ENCODE results near the gene LSM14B.

LSM14B gene

GRCh38 chr20:62145688-62146018 lies 23.4 kb downstream of the LSM14B start:
- Histone ChIP-seq H3K4me3 (ENCODE audit: low read depth, low read length, poor library complexity, severe bottlenecking) (no peak overlapping the region), H3K4me1 (ENCODE audit: insufficient read depth, low read length, severe bottlenecking) (peaks cover 28% of the 10 kb centered on the region), H3K27ac (ENCODE audit: low read depth, low read length, poor library complexity, severe bottlenecking) (no peak overlapping the region), H3K9me3 (ENCODE audit: low read length) (no peaks in the 10 kb centered on the region), H3K9me2 (ENCODE audit: low read depth, low read length) (no peaks in the 10 kb centered on the region), H3K27me3 (ENCODE audit: insufficient read depth, low read length) (no peaks in the 10 kb centered on the region), H3K79me2 (ENCODE audit: insufficient read depth, low read length) (peaks cover 22% of the 10 kb centered on the region), H4K20me1 (ENCODE audit: insufficient read depth, low read length) (no peaks in the 10 kb centered on the region), H3K9ac (ENCODE audit: low read length) (no peak overlapping the region), H3F3A (ENCODE audit: insufficient read depth, low read length) (no peaks in the 10 kb centered on the region), H3K36me3 (ENCODE audit: insufficient read depth, low read length) (peaks cover 11% of the 10 kb centered on the region), H2AFZ (ENCODE audit: low read length) (no peak overlapping the region), H3K4me2 (ENCODE audit: low read length) (no peak overlapping the region)
- TF ChIP-seq, protein P1, sequence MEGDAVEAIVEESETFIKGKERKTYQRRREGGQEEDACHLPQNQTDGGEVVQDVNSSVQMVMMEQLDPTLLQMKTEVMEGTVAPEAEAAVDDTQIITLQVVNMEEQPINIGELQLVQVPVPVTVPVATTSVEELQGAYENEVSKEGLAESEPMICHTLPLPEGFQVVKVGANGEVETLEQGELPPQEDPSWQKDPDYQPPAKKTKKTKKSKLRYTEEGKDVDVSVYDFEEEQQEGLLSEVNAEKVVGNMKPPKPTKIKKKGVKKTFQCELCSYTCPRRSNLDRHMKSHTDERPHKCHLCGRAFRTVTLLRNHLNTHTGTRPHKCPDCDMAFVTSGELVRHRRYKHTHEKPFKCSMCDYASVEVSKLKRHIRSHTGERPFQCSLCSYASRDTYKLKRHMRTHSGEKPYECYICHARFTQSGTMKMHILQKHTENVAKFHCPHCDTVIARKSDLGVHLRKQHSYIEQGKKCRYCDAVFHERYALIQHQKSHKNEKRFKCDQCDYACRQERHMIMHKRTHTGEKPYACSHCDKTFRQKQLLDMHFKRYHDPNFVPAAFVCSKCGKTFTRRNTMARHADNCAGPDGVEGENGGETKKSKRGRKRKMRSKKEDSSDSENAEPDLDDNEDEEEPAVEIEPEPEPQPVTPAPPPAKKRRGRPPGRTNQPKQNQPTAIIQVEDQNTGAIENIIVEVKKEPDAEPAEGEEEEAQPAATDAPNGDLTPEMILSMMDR (IDR thresholded peaks at IDR 0.05; ENCODE audit: low read length), result no peak

DNA sequence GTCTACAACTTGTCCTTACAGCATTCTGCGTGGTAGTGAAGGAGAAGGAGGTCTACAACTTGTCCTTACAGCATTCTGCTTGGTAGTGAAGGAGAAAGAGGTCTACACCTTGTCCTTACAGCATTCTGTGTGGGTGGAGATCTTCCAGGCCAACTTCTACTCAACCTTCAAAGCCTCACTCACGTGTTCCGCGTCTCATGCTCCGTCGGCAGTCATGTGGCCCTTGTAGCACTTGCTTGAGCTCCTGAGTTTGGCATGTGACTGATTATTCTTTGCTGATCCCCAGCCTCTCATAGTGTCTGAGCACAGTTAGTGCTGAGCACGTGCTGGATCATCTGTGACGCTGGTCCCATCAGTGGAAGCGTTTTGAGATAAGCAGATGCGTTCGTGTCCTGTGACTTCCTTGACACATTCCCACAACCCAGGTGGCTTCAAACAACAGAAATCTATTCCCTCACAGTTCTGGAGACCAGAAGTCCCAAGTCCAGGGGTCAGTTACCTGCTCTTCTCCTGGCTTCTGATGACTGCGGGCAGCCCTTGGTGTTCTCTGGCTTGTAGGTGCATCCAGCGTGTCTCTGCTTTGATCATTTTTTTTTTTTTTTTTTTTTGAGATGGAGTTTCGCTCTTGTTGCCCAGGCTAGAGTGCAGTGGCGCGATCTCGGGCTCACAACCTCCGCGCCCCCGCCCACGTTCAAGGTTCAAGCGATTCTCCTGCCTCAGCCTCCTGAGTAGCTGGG lies 23.9 kb downstream of the LSM14B start:
- H3K9me2 ChIP-seq (ENCODE audit: low read depth, low read length), result no peaks in the 10 kb centered on the region
- H3K4me1 ChIP-seq (ENCODE audit: insufficient read depth, low read length, severe bottlenecking), result peaks cover 23% of the 10 kb centered on the region
- no peaks in the 10 kb centered on the region for H3F3A ChIP-seq (ENCODE audit: insufficient read depth, low read length)
- no peak overlapping the region for H3K9ac ChIP-seq (ENCODE audit: low read length)
- H4K20me1 ChIP-seq (ENCODE audit: insufficient read depth, low read length), result no peaks in the 10 kb centered on the region
- no peak overlapping the region for H3K27ac ChIP-seq (ENCODE audit: low read depth, low read length, poor library complexity, severe bottlenecking)
- no peaks in the 10 kb centered on the region for H3K9me3 ChIP-seq (ENCODE audit: low read length)
- no peak overlapping the region for H3K4me2 ChIP-seq (ENCODE audit: low read length)
- peaks cover 5% of the 10 kb centered on the region for H3K36me3 ChIP-seq (ENCODE audit: insufficient read depth, low read length)
- peaks cover 16% of the 10 kb centered on the region for H3K79me2 ChIP-seq (ENCODE audit: insufficient read depth, low read length)
- no peak for TF ChIP-seq EZH2 (IDR thresholded peaks at IDR 0.05; ENCODE audit: borderline replicate concordance, low read length)
- TF ChIP-seq, protein P1 (IDR thresholded peaks at IDR 0.05; ENCODE audit: low read length), result no peak
- no peak overlapping the region for H2AFZ ChIP-seq (ENCODE audit: low read length)
- H3K4me3 ChIP-seq (ENCODE audit: low read depth, low read length, poor library complexity, severe bottlenecking), result no peak overlapping the region
- no peaks in the 10 kb centered on the region for H3K27me3 ChIP-seq (ENCODE audit: insufficient read depth, low read length)

DNA sequence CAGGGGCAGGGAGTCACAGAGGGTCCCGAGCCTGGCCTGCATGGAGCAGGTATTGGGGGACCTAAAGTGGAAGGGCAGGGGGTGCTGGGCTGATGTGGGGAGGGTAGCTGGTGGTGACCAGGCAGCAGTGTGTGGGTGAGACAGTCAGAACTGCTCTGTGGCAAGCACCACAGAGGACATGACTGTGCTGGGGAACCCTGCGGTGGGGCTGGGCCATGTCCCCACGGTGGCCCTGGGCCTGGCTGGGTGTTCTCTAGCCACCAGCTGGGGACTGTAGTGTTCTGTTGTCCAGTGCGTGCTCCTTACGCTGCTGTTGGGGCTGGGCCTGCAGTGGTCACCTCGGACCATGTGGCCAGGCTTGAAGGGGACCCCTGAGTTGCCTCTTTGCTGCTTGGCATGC lies 24.9 kb downstream of the LSM14B start:
- Histone ChIP-seq H3K9ac (ENCODE audit: low read length) (no peak overlapping the region), H3K36me3 (ENCODE audit: insufficient read depth, low read length) (peaks cover 4% of the 10 kb centered on the region; the same call in 1 of the 2 replicates), H3K27me3 (ENCODE audit: insufficient read depth, low read length) (no peaks in the 10 kb centered on the region), H2AFZ (ENCODE audit: low read length) (no peak overlapping the region), H3K27ac (ENCODE audit: low read depth, low read length, poor library complexity, severe bottlenecking) (no peak overlapping the region), H3F3A (ENCODE audit: insufficient read depth, low read length) (no peaks in the 10 kb centered on the region), H3K4me3 (ENCODE audit: low read depth, low read length, poor library complexity, severe bottlenecking) (no peak overlapping the region), H3K9me2 (ENCODE audit: low read depth, low read length) (no peaks in the 10 kb centered on the region), H3K4me1 (ENCODE audit: insufficient read depth, low read length, severe bottlenecking) (peaks cover 13% of the 10 kb centered on the region), H3K4me2 (ENCODE audit: low read length) (no peak overlapping the region), H4K20me1 (ENCODE audit: insufficient read depth, low read length) (no peaks in the 10 kb centered on the region), H3K79me2 (ENCODE audit: insufficient read depth, low read length) (peaks cover 7% of the 10 kb centered on the region), H3K9me3 (ENCODE audit: low read length) (no peaks in the 10 kb centered on the region)
- TF ChIP-seq EZH2 (IDR thresholded peaks at IDR 0.05; ENCODE audit: borderline replicate concordance, low read length), result no peak
- TF ChIP-seq, protein P1 (IDR thresholded peaks at IDR 0.05; ENCODE audit: low read length), result no peak

Measured in OCI-LY1 (cell line).